Measurements from ENCODE around the gene PVR. TPM values are rescaled to one million over a fixed set of nuclear protein-coding genes. Genes with fewer than 3 reads are reported as not detected.
A peak's percentile ranks its signal among the peaks of the same experiment; 100 is the strongest.

PVR gene
- total and polyA plus RNA-seq, 9 of the 15 experiments (the other 6 are each of a cell fraction or from before 2014, with no cell fraction given): 0.89 to 14.5 (median 9.8) TPM

GRCh38 chr19:44685877-44686276 lies 42.2 kb downstream of the PVR start (continued):
- no peak for TF ChIP-seq SMAD3 (CRISPR knock-in tag; conservative IDR thresholded peaks at IDR 0.05)
- no peak for TF ChIP-seq SIN3A (IDR thresholded peaks at IDR 0.05; ENCODE audit: borderline replicate concordance in 2 of 2, control insufficient read depth in 1 of 2, low read depth in 2 of 2, low read length in 2 of 2)
- no peak for TF ChIP-seq CC2D1A (IDR thresholded peaks at IDR 0.05)
- no peak for TF ChIP-seq MYBL2 (IDR thresholded peaks at IDR 0.05; ENCODE audit: low read depth)
- no peak for TF ChIP-seq MYBL2 (CRISPR knock-in tag; IDR thresholded peaks at IDR 0.05; ENCODE audit: borderline replicate concordance)
- no peak for TF ChIP-seq RFX5 (IDR thresholded peaks at IDR 0.05; ENCODE audit: low read depth, low read length)
- no peak for TF ChIP-seq ZNF184 (CRISPR knock-in tag; IDR thresholded peaks at IDR 0.05)
- no peak for TF ChIP-seq REST (IDR thresholded peaks at IDR 0.05; ENCODE audit: borderline replicate concordance)
- TF ChIP-seq REST (CRISPR knock-in tag; IDR thresholded peaks at IDR 0.05; ENCODE audit: low read depth): no peak
- peak; percentile 56 for TF ChIP-seq ZNF316 (IDR thresholded peaks at IDR 0.05)
- TF ChIP-seq ZFX (CRISPR knock-in tag; IDR thresholded peaks at IDR 0.05): no peak
- no peak for TF ChIP-seq BRF2 (IDR thresholded peaks at IDR 0.05; ENCODE audit: borderline replicate concordance, insufficient read depth, insufficient read length)
- no peak for TF ChIP-seq AFF4 (CRISPR knock-in tag; IDR thresholded peaks at IDR 0.05)
- no peak for TF ChIP-seq MITF (IDR thresholded peaks at IDR 0.05)
